SIG-M5 (cell line): ENCODE results near the gene PSRC1.

Experiments used
- DNase-seq: peaks from one replicate; lab custom pipeline; 2025; lab: John Stamatoyannopoulos, UW

The PSRC1 gene

DNA sequence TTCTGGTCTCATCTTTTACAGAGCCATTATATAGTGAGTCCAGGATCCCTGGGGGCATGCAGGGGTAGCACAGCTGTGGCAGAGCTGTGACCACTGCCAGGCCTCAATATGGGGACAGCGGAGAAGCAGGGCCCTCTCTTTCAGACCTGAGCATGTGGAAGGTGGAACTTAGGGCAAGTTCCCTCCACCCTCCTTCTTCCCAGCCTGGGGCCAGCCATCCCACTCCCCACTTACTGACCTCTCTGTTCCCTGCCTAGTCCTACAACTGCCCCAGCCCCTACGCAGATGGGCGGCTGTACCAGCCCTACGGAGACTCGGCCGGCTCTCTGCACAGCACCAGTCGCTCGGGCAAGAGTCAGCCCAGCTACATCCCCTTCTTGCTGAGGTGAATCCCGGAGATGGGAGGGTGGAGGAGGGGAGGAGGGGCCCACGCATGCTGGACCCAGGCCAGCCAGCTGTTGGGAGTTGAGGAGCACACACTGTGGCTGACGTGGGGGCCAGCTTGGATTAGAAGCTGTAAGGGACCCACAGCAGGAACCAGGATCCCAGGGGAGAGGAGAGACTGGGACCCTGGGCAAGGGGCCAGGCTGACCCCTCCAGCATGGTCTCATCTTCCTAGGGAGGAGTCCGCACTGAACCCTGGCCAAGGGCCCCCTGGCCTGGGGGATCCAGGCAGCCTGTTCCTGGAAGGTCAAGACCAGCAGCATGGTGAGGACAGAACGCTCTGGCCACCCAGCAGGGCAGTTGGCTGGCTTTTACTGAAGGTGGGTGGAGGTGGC, 10.7 kb downstream of the PSRC1 start:
- no peak for DNase-seq

DNA sequence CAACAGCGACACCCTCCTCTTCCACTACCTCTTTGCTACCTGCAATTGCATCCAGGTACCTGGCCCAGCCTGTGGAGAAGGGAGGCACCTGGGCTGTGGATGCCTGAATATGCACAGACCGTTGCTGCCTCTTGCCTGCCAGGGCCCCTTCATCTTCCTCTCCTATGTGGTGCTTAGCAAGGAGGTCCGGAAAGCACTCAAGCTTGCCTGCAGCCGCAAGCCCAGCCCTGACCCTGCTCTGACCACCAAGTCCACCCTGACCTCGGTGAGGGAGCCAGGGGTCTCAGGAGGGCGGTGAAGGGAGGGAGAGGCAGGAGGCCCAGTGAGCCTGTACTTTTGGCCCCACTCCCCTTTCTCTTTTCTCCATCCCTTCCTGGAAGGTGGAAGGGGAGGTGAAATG, 11.5 kb downstream of the PSRC1 start:
- no peak for DNase-seq

DNA sequence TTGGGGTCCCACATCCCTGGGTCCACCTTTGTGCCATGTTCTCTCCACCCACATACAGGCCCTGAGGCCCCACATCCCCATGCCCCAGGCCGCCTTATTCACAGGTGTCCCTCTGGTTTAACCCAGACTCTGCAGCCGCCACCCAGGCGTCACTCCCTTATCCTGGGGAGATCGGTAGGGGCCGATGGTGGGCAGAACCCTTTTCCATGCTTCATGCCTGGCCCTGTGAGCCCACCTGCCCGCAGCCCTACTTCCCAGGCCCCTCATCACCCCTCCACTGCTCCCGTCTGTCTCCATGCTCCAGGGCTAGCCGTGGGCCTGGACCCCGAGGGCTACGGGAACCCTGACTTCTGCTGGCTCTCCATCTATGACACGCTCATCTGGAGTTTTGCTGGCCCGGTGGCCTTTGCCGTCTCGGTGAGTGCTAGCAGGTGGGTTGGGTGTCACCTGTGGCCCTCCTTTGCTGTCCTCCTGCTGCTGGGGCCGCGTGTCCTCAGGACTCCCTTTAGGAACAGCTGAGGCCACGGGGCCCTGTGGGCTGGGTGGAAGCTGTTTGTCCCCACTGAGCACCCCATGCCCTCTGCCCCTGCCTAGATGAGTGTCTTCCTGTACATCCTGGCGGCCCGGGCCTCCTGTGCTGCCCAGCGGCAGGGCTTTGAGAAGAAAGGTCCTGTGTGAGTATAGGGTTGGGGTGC, 12.2 kb downstream of the PSRC1 start:
- no peak for DNase-seq

DNA sequence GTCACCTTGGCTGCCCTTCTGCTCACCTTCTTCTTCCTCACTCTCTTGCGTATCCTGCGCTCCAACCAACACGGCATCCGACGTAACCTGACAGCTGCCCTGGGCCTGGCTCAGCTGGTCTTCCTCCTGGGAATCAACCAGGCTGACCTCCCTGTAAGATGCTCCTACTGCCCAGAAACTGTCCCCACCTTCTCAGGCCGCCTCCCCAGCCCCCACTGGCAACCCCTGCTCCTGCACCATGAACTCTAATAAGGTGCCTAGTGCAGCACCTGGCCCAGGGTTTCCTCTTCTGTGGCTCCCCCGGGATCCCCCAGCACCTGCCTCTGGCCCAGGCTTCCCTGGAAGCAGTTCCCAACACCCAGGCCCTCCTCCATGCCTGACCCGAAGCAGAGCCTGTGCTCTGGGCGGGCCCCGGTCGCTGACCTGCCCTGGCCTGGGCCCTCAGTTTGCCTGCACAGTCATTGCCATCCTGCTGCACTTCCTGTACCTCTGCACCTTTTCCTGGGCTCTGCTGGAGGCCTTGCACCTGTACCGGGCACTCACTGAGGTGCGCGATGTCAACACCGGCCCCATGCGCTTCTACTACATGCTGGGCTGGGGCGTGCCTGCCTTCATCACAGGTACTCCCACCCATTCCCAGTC, 12.8 kb downstream of the PSRC1 start:
- no peak for DNase-seq

DNA sequence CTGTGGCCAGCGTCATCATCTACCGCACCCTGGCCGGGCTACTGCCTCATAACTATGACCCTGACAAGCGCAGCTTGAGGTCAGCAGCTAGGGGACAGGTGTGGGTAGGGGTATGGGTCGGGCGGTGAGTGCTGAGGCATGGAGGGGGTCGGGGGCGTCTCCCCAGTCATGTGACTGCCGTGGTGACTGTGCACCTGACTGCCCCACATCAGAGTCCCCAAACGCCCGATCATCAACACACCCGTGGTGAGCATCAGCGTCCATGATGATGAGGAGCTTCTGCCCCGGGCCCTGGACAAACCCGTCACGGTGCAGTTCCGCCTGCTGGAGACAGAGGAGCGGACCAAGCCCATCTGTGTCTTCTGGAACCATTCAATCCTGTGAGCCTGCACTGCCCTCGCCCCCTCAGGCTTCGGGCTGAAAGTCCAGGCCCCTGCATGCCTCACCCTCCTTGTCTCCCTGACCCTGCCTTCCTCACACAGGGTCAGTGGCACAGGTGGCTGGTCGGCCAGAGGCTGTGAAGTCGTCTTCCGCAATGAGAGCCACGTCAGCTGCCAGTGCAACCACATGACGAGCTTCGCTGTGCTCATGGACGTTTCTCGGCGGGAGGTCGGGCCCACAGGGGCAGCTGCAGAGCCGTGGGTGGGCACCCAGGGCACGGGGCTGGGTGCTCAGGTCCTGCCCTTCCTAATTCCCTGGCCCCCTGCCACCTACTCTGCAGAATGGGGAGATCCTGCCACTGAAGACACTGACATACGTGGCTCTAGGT, 13.5 kb downstream of the PSRC1 start:
- no peak for DNase-seq

DNA sequence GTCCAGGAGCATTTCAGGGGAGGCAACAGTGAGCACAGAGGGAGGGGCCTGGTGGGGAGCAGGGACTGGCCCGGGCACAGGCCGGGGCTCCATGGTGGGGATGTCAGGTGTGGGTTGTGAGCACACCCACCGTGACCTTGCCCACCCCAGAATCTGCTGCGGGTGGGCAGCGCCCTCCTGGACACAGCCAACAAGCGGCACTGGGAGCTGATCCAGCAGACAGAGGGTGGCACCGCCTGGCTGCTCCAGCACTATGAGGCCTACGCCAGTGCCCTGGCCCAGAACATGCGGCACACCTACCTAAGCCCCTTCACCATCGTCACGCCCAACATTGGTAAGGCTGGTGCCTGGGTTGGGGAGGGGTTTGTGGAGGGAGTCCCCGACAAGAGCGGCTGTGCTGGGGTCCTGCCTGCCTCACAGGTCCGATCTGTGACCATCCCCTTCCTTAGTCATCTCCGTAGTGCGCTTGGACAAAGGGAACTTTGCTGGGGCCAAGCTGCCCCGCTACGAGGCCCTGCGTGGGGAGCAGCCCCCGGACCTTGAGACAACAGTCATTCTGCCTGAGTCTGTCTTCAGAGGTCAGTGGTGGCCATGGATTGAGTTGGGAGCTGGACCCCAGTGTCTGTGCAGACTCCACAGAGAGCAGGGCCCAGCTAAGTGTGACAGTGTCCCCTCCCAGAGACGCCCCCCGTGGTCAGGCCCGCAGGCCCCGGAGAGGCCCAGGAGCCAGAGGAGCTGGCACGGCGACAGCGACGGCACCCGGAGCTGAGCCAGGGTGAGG, 14.3 kb downstream of the PSRC1 start:
- no peak for DNase-seq

DNA sequence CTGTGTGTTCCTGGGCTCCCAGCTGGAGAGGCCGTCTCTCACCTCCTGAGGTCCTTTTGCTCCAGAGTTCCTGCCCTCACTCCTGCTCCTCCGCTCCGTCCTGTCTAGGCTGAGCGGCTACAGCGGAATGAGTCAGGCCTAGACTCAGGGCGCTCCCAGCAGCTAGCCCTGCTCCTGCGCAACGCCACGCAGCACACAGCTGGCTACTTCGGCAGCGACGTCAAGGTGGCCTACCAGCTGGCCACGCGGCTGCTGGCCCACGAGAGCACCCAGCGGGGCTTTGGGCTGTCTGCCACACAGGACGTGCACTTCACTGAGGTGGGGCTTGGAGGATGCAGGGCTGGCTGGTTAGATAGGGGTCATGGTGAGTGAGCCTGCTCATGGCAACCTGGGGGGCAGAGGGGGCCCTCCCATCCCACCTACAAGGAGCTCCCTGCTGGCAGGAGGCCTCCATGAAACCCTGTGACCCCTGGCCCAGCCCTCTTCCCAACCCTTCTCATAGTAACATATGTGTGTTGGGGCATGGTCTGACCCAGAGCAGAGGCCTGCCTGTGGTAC, 15.1 kb downstream of the PSRC1 start:
- no peak for DNase-seq

DNA sequence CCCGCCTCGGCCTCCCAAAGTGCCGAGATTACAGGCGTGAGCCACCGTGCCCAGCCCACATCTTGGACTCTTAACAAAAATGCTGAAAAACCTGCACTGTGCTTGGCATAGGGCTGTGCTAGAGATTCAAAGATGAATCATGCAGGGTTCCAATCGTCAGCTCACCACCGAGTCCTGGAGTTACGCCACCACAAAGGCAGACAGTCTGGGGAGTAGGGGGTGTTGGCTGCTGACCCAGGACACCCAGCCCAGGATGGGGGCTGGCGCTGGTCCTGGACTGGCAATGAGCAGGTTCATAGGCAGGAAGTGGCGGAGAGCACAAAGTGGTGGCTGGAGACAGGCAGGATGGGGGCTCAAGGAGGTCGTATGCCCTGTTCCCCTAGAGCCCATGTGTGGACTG, 16.0 kb downstream of the PSRC1 start:
- DNase-seq: no peak

DNA sequence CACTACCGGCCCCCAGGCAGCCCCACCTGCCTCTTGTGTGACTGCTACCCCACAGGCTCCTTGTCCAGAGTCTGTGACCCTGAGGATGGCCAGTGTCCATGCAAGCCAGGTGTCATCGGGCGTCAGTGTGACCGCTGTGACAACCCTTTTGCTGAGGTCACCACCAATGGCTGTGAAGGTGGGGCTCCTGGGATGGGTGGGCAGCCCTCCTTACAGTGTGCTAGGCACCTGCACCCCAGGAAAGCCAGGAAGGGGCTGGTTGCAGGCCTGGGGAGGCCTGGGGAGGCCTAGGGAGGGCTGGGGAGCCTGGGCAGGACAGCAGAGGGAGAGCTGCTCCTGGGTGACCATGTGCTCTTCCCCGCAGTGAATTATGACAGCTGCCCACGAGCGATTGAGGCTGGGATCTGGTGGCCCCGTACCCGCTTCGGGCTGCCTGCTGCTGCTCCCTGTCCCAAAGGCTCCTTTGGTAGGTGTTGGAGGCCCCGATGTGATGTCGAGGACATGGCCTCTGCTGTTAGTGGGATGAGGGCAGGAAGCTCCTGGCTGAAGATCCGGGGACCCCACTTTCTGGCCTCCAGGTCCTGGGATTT, 17.1 kb downstream of the PSRC1 start:
- DNase-seq: no peak

DNA sequence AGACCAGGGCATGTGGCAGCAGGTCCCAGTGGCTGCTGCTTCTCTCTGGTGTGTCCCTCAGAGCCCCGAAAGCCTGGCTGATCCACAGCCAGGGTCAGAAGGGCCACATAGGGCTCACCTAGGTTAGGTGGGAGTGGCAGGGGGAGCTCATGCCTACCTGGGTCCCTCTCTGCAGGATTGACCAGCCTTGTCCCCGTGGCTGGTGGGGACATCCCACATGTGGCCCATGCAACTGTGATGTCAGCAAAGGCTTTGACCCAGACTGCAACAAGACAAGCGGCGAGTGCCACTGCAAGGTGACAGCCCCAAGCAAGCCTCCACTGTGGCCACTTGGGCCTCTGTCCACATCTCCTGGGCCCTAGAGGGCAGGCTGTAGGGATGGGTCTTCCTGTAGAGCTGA, 17.9 kb downstream of the PSRC1 start:
- no peak for DNase-seq

DNA sequence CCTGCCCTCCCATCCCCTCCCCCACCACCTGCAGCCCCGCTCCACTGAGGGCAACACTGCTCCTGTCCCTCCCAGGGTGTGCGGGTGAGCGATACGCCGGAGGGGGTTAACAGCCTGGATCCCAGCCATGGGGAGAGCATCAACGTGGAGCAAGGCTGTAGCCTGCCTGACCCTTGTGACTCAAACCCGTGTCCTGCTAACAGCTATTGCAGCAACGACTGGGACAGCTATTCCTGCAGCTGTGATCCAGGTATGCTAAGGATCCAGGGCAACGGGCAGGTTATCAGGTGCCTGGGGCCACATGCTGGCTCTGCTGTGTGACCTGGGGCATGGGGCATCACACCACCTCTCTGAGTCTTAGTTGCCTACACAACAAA, 18.6 kb downstream of the PSRC1 start:
- DNase-seq: no peak

DNA sequence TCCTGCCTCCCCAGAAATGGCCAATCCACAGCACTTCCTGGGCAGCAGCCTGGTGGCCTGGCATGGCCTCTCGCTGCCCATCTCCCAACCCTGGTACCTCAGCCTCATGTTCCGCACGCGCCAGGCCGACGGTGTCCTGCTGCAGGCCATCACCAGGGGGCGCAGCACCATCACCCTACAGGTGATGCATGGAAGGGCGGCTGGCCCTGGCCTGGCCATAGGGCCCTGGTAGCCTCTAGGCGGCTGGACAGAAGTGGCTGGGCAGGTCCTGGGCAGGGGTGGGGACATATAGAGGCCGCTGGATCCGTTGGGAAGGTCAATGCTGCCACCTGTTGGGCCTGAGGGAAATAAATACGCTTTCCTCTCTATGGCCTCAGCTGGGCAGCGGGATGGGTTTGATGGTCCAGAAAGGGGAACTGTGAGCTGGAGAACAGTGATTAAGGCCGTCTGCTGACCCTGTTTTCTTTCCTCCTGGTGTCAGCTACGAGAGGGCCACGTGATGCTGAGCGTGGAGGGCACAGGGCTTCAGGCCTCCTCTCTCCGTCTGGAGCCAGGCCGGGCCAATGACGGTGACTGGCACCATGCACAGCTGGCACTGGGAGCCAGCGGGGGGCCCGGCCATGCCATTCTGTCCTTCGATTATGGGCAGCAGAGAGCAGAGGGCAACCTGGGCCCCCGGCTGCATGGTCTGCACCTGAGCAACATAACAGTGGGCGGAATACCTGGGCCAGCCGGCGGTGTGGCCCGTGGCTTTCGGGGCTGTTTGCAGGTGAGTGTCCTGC, 19.2 kb downstream of the PSRC1 start:
- DNase-seq: no peak

DNA sequence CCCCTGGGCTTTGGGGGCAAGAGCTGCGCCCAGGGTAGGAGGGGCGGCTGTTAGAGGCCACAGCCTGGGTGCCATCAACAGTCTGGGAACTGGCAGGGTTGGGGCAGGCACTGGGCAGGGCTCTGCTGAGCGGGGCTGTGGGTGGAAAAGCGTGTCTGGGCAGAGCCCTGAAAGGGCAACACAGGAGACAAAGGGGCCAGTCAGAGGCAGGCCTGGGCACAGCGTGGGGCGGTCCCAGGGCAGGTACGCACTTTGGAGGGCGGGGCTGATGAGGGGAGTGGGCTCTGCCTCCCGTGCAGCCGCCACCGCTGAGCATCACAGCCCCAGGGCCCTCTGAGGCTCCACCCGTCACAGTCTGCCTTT, 19.7 kb downstream of the PSRC1 start:
- DNase-seq: no peak

DNA sequence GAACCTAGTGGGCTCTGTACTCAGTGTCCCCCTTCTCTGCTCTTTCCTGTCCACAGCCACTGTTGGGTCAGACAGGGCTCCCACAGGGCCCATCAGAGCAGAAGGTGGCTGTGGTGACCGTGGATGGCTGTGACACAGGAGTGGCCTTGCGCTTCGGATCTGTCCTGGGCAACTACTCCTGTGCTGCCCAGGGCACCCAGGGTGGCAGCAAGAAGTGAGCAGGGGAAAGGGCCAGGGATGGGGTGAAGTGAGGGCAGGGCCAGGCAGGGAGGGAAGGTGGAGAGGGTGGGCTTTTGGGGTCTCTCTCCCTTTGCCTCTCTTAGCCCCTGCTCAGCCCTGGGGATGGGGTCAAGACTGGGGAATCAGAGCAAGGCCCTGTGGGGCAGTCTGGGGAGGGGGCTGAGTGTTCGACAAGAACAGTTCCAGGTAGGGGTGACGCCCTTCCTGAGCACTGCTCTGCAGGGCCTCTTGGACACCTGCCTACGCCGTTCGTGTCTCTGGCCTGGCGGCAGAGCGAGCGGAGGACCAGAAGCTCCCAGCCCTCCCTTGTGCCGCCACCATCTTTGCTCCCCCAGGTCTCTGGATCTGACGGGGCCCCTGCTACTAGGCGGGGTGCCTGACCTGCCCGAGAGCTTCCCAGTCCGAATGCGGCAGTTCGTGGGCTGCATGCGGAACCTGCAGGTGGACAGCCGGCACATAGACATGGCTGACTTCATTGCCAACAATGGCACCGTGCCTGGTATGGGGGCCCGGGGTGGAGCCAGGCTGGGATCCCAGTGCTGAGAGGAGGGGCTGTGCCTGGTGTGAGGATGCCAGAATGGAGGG, 20.5 kb downstream of the PSRC1 start:
- DNase-seq: no peak

DNA sequence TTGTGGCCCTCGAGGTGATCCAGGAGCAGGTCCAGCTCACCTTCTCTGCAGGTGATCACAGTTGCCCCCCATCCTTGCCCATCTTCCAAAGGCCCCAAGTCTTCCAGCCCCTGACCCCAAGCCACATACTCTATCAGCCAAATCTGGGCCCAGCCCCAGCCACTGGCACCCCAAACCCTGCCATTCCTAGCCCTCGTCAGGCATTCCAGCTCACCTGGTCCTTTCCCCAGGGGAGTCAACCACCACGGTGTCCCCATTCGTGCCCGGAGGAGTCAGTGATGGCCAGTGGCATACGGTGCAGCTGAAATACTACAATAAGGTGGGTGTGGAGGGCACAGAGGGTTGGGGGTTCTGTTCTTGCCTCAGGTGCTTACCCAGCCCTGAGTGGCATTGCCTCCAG, 21.4 kb downstream of the PSRC1 start:
- DNase-seq: no peak

DNA sequence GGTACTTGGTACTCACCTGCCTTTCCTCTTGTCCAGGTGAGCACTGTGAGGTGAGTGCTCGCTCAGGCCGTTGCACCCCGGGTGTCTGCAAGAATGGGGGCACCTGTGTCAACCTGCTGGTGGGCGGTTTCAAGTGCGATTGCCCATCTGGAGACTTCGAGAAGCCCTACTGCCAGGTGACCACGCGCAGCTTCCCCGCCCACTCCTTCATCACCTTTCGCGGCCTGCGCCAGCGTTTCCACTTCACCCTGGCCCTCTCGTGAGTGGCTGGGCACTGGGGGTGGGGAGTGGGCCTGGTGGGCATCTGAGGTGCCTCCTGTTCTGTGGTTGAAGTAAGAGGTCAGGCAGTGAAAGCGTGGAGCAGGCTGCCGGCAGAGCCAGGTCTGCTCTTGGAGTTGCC, 21.9 kb downstream of the PSRC1 start:
- no peak for DNase-seq

DNA sequence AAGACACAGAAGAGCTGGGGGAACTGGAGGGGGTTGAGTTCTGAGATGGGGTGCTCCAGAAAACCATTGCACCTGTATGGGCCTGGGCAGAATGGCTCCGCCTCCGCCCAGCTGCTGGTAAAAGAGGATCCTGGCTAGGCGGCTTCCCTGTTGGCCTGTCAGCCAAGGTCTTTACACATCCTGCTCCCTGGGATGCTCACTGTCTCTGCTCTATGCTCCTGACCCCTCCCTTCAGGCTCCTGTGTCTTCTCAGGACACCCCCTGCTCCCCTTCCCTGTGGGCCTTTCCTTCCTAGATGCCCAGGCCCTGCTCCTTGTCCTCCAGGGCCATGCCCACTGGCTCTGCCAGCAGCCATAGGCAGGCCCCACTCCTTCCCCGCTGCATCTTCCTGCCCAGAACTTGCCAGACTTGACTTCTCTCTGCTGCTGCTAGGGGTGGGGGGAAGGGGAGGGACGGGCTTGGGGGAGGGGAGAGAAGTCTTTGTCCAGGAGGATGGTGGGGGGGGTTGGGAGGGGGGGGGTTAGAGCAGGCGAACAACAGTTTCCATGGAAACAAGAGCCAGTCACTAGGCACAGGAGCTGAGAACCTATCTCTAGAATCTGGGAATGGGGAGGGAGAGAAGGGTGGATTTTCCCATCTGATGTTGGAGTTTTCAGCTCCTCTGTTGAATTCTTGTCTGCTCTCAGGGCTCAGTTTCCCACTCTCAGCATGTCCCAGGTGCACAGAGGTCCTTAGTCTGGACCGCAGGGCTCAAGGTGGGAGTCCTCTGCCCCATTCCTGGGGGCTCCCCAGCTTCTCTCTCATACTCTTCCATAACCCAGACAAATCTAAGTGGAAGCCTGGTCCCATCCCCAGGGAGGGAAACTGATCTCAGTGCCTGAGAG, 23.0 kb downstream of the PSRC1 start:
- DNase-seq: no peak
